IMR-90 (cell line): ENCODE data around the gene KCNV2. TPM values are rescaled to one million over a fixed set of nuclear protein-coding genes. Genes with fewer than 3 reads are reported as not detected.
A peak's percentile ranks its signal among the peaks of the same experiment; 100 is the strongest.

Experiments
- ATAC-seq: fragments of 200-7000 bp; cut with Tn5 transposase; 2 replicates; pipeline ENCODE4 v1.9.1; 2020; ENCODE audit warnings: low read depth, mild to moderate bottlenecking, moderate library complexity
- BruUV-seq: library from RNA; stranded (reverse); fragments of 400-500 nt; replicated peaks from 2 replicates; lab custom pipeline; 2021; lab: Mats Ljungman, UMichigan
- CTCF ChIA-PET: fragments of 300-600 bp; formaldehyde crosslinking; extraction: SDS; loops from one replicate; lab custom pipeline; 2021; ENCODE audit warnings: antibody characterized with exemption; lab: Yijun Ruan, JAX
- POLR2A ChIA-PET: fragments of 300-600 bp; sonication (Branson Sonifier 250); formaldehyde crosslinking; loops from one replicate; lab custom pipeline; 2022; ENCODE audit warnings: antibody characterized with exemption; ENCODE audit not compliant: unreplicated experiment; lab: Charles Lee
- DNase-seq: peaks from one replicate; pipeline ENCODE4 v3.0.0; 2013
- H2AFZ ChIP-seq: replicated peaks from 2 replicates; pipeline ENCODE3; 2013; ENCODE audit warnings: low read length, mild to moderate bottlenecking; ENCODE audit not compliant: poor library complexity
- H2AK5ac ChIP-seq: 2 replicates; pipeline ENCODE4 v1.6.1; 2013; ENCODE audit warnings: low read depth, low read length, inconsistent platforms
- H2AK9ac ChIP-seq: replicated peaks from 2 replicates; pipeline ENCODE3; 2013; ENCODE audit warnings: mild to moderate bottlenecking, low read depth, low read length, moderate library complexity; ENCODE audit not compliant: poor library complexity
- H2BK120ac ChIP-seq: 2 replicates; pipeline ENCODE4 v1.6.1; 2013; ENCODE audit warnings: low read depth, low read length, inconsistent platforms
- H2BK15ac ChIP-seq: 3 replicates; pipeline ENCODE4 v1.6.1; 2013; ENCODE audit warnings: low read depth, low read length, inconsistent platforms
- H2BK20ac ChIP-seq: 2 replicates; pipeline ENCODE4 v1.6.1; 2013; ENCODE audit warnings: low read depth, mild to moderate bottlenecking, inconsistent platforms, low read length, moderate library complexity
- H2BK5ac ChIP-seq: 2 replicates; pipeline ENCODE4 v1.6.1; 2013; ENCODE audit warnings: mild to moderate bottlenecking, low read depth, low read length, inconsistent platforms; ENCODE audit not compliant: poor library complexity, severe bottlenecking
- H3K14ac ChIP-seq: replicated peaks from 2 replicates; pipeline ENCODE4 v1.6.1; 2013; ENCODE audit warnings: low read depth, low read length, inconsistent platforms
- H3K18ac ChIP-seq: 2 replicates; pipeline ENCODE4 v1.6.1; 2013; ENCODE audit warnings: low read depth, low read length, control low read depth
- H3K23ac ChIP-seq: 2 replicates; pipeline ENCODE4 v1.6.1; 2013; ENCODE audit warnings: low read depth, low read length, inconsistent platforms
- H3K27ac ChIP-seq: 2 replicates; pipeline ENCODE4 v1.5.1; 2013; ENCODE audit warnings: mild to moderate bottlenecking, control low read depth, low read length; ENCODE audit not compliant: insufficient read depth
- H3K27me3 ChIP-seq: 2 replicates; pipeline ENCODE4 v1.6.1; 2013; ENCODE audit warnings: low read length; ENCODE audit not compliant: control insufficient read depth, insufficient read depth
- H3K36me3 ChIP-seq: 2 replicates; pipeline ENCODE4 v1.6.1; 2013; ENCODE audit warnings: low read length, mixed read lengths; ENCODE audit not compliant: control insufficient read depth, insufficient read depth
- H3K4ac ChIP-seq: 2 replicates; pipeline ENCODE4 v1.6.1; 2013; ENCODE audit warnings: low read depth, low read length, inconsistent platforms
- H3K4me1 ChIP-seq: 2 replicates; pipeline ENCODE4 v1.6.1; 2013; ENCODE audit warnings: low read length, mixed read lengths; ENCODE audit not compliant: control insufficient read depth, insufficient read depth
- H3K4me2 ChIP-seq: 2 replicates; pipeline ENCODE4 v1.6.1; 2013; ENCODE audit warnings: low read depth, mild to moderate bottlenecking, control low read depth, low read length, moderate library complexity
- H3K4me3 ChIP-seq: 2 replicates; pipeline ENCODE4 v1.5.1; 2013; ENCODE audit warnings: low read depth, mild to moderate bottlenecking, control low read depth, low read length, moderate library complexity; ENCODE audit not compliant: insufficient read depth
- H3K56ac ChIP-seq: 2 replicates; pipeline ENCODE4 v1.6.1; 2013; ENCODE audit warnings: low read length, inconsistent platforms; ENCODE audit not compliant: insufficient read depth; ENCODE audit errors: extremely low read depth
- H3K79me1 ChIP-seq, 2 experiments: 2 replicates each; pipeline ENCODE4 v1.6.1; 2013; ENCODE audit warnings: low read length in 2 of 2, inconsistent platforms in 1 of 2, low read depth in 1 of 2
- H3K9ac ChIP-seq: 2 replicates; pipeline ENCODE4 v1.6.1; 2013; ENCODE audit warnings: low read depth, low read length, control low read depth
- H3K9me1 ChIP-seq: 2 replicates; pipeline ENCODE4 v1.6.1; 2013; ENCODE audit warnings: low read length, inconsistent platforms; ENCODE audit not compliant: insufficient read depth
- H3K9me3 ChIP-seq: 2 replicates; pipeline ENCODE4 v1.6.1; 2013; ENCODE audit warnings: low read length; ENCODE audit not compliant: control insufficient read depth, insufficient read depth
- H4K20me1 ChIP-seq: 2 replicates; pipeline ENCODE4 v1.6.1; 2013; ENCODE audit warnings: low read length, inconsistent platforms; ENCODE audit not compliant: insufficient read depth
- H4K5ac ChIP-seq: 2 replicates; pipeline ENCODE4 v1.6.1; 2013; ENCODE audit warnings: mild to moderate bottlenecking, low read depth, low read length, control low read depth
- H4K8ac ChIP-seq, 2 experiments: 2 replicates each; pipeline ENCODE4 v1.6.1; 2013; ENCODE audit warnings: low read depth in 2 of 2, low read length in 2 of 2, control low read depth in 1 of 2, inconsistent platforms in 1 of 2
- H4K91ac ChIP-seq: 2 replicates; pipeline ENCODE4 v1.6.1; 2013; ENCODE audit warnings: low read depth, low read length, inconsistent platforms; ENCODE audit not compliant: insufficient read depth
- MAZ ChIP-seq: IDR thresholded peaks from 2 replicates; pipeline ENCODE4 v1.6.1; 2012; ENCODE audit warnings: low read depth, mild to moderate bottlenecking, low read length, improper control_type of control experiment, moderate library complexity, borderline replicate concordance
- MXI1 ChIP-seq: IDR thresholded peaks from 2 replicates; pipeline ENCODE4 v1.6.1; 2012; ENCODE audit warnings: low read depth, mild to moderate bottlenecking, low read length, moderate library complexity, borderline replicate concordance
- RCOR1 ChIP-seq: IDR thresholded peaks from 2 replicates; pipeline ENCODE4 v1.6.1; 2012; ENCODE audit warnings: mild to moderate bottlenecking, low read length, improper control_type of control experiment; ENCODE audit not compliant: insufficient replicate concordance
- RFX5 ChIP-seq: IDR thresholded peaks from 2 replicates; pipeline ENCODE4 v1.8.0; 2012; ENCODE audit warnings: low read depth, mild to moderate bottlenecking, low read length, moderate library complexity
- SMC3 ChIP-seq: fragments of 150-350 bp; IDR thresholded peaks from 2 replicates; pipeline ENCODE4 v1.6.1; 2016; ENCODE audit warnings: low read depth, mild to moderate bottlenecking, antibody characterized with exemption, low read length, moderate library complexity
- WGBS, 2 experiments: methylation state at CpG; one replicate each; pipeline versions ENCODE4 v1.1.5 to v1.1.7; 2013; ENCODE audit warnings: missing lambda C conversion rate in 2 of 2; ENCODE audit not compliant: insufficient read length in 1 of 2; ENCODE audit errors: extremely low coverage in 2 of 2; 5-methylcytosine and 5-hydroxymethylcytosine counted together
- dilution Hi-C: fragments of 300-500 bp; cut with HindIII; formaldehyde crosslinking; loops from one replicate; pipeline ENCODE4 v1.14.3; 2018; ENCODE audit warnings: low sequenced_read_pairs; ENCODE audit not compliant: unreplicated experiment
- in situ Hi-C: fragments of 300-500 bp; cut with MboI; formaldehyde crosslinking; loops from 3 replicates; pipeline ENCODE4 v1.14.3; 2019; ENCODE audit warnings: low sequenced_read_pairs, inconsistent platforms, mixed read lengths
- intact Hi-C: fragments of 100-400 bp; cut with micrococcal nuclease; formaldehyde crosslinking; loops from 2 replicates; pipeline ENCODE4 v1.10.0; 2022
- polyA plus RNA-seq, 3 experiments: library from polyadenylated mRNA; depleted of rRNA; stranded (reverse); fragments of >200 nt; gene quantifications; 2 replicates each; pipeline ENCODE4 v1.2.3, GENCODE V29; 2012; ENCODE audit warnings: low replicate concordance in 1 of 3
- total RNA-seq: library from RNA; depleted of rRNA; stranded (reverse); fragments of >200 nt; gene quantifications from 2 replicates; pipeline ENCODE4 v1.2.3, GENCODE V29; 2012
- TF ChIP-seq, protein P1 (sequence below): fragments of 150-350 bp; IDR thresholded peaks from 2 replicates; pipeline ENCODE4 v1.6.1; 2016; ENCODE audit warnings: low read depth, mild to moderate bottlenecking, low read length, moderate library complexity, borderline replicate concordance
- TF ChIP-seq, protein P2 (sequence below): fragments of 150-350 bp; IDR thresholded peaks from 2 replicates; pipeline ENCODE4 v1.6.1; 2017; ENCODE audit warnings: mild to moderate bottlenecking, antibody characterized with exemption, low read length, low read depth
- TF ChIP-seq, protein P3 (sequence below): conservative IDR thresholded peaks from 2 replicates; pipeline ENCODE4 v1.5.1; 2012; ENCODE audit warnings: mild to moderate bottlenecking, low read depth, low read length, improper control_type of control experiment

Gene KCNV2
- total and polyA plus RNA-seq, 2 of the 4 experiments (the other 2 are of a cell fraction) = not detected

DNA sequence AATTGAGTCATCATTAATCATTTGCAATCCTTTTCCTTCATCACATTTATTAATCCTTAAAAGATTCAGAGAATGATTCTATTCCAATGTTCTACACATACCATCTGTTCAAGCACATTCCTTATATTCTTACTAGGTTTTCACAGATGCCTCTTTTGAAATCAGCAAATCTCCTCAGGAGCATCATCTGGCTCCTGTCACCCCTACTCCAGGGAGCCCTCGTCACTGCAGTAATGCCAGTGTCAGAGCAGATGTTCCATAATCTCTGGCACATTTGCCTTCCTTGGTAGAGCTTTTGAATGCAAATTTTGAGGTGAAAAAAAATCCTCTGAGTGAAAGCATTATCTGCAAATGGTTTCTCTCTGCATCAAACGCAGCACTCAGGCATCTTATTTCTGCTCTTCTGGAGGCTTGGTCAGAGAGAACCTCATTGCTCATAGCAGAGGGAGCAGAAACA, 7.6 kb upstream of the KCNV2 start:
- H3K23ac ChIP-seq = no peak overlapping the region
- no peak overlapping the region for H3K27ac ChIP-seq
- H3K9me3 ChIP-seq = no peaks in the 10 kb centered on the region
- peak; percentile 44; the same call in 1 of the 2 replicates for ATAC-seq
- H3K36me3 ChIP-seq = no peaks in the 10 kb centered on the region
- no peaks in the 10 kb centered on the region for H4K20me1 ChIP-seq
- intact Hi-C loops (no loop called here), in situ Hi-C loops (no loop called here), dilution Hi-C loops (no loop called here)
- H2BK15ac ChIP-seq = no peak overlapping the region
- H3K4me1 ChIP-seq = no peaks in the 10 kb centered on the region
- H3K18ac ChIP-seq = no peak overlapping the region
- TF ChIP-seq, protein P1, sequence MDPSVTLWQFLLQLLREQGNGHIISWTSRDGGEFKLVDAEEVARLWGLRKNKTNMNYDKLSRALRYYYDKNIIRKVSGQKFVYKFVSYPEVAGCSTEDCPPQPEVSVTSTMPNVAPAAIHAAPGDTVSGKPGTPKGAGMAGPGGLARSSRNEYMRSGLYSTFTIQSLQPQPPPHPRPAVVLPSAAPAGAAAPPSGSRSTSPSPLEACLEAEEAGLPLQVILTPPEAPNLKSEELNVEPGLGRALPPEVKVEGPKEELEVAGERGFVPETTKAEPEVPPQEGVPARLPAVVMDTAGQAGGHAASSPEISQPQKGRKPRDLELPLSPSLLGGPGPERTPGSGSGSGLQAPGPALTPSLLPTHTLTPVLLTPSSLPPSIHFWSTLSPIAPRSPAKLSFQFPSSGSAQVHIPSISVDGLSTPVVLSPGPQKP = no peak
- TF ChIP-seq, protein P2, sequence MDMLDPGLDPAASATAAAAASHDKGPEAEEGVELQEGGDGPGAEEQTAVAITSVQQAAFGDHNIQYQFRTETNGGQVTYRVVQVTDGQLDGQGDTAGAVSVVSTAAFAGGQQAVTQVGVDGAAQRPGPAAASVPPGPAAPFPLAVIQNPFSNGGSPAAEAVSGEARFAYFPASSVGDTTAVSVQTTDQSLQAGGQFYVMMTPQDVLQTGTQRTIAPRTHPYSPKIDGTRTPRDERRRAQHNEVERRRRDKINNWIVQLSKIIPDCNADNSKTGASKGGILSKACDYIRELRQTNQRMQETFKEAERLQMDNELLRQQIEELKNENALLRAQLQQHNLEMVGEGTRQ = no peak
- no peak for TF ChIP-seq SMC3
- TF ChIP-seq RFX5 = no peak
- TF ChIP-seq RCOR1 = no peak
- TF ChIP-seq MAZ = no peak
- no peak for TF ChIP-seq MXI1
- TF ChIP-seq, protein P3, sequence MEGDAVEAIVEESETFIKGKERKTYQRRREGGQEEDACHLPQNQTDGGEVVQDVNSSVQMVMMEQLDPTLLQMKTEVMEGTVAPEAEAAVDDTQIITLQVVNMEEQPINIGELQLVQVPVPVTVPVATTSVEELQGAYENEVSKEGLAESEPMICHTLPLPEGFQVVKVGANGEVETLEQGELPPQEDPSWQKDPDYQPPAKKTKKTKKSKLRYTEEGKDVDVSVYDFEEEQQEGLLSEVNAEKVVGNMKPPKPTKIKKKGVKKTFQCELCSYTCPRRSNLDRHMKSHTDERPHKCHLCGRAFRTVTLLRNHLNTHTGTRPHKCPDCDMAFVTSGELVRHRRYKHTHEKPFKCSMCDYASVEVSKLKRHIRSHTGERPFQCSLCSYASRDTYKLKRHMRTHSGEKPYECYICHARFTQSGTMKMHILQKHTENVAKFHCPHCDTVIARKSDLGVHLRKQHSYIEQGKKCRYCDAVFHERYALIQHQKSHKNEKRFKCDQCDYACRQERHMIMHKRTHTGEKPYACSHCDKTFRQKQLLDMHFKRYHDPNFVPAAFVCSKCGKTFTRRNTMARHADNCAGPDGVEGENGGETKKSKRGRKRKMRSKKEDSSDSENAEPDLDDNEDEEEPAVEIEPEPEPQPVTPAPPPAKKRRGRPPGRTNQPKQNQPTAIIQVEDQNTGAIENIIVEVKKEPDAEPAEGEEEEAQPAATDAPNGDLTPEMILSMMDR = no peak
- no peak overlapping the region for H4K8ac ChIP-seq
- no peaks in the 10 kb centered on the region for H3K79me1 ChIP-seq
- H3K4ac ChIP-seq = no peak overlapping the region
- H4K91ac ChIP-seq = no peak overlapping the region
- WGBS, 2 experiments = no CpG with 5 or more reads among the region's 2 CpGs
- no peak overlapping the region for H2BK20ac ChIP-seq
- H3K4me3 ChIP-seq = no peak overlapping the region
- no peak overlapping the region for H3K9ac ChIP-seq
- no peak overlapping the region for H3K14ac ChIP-seq
- CTCF ChIA-PET = interaction anchor here (0.6 to 2.0 kb wide), 2 partner anchors 18 to 442 kb away, joined by 4 to 8 read pairs; no protein-coding TSS in a partner anchor
- H3K4me2 ChIP-seq = no peak overlapping the region
- no peak overlapping the region for H3K56ac ChIP-seq
- BruUV-seq = no TSS peak
- POLR2A ChIA-PET = no interaction called here
- no peak overlapping the region for H2BK120ac ChIP-seq
- H2BK5ac ChIP-seq = no peak overlapping the region
- DNase-seq = no peak
- no peak overlapping the region for H2AFZ ChIP-seq
- H2AK9ac ChIP-seq = no peak overlapping the region
- H4K5ac ChIP-seq = no peak overlapping the region
- no peak overlapping the region for H2AK5ac ChIP-seq
- H3K9me1 ChIP-seq = no peaks in the 10 kb centered on the region; the same call in 1 of the 2 replicates
- no peaks in the 10 kb centered on the region for H3K27me3 ChIP-seq
